Lower leg skin (tissue), 4 donors: ENCODE measurements around the gene POLK. TPM values are rescaled to one million over a fixed set of nuclear protein-coding genes. Genes with fewer than 3 reads are reported as not detected.
"Not testable (repeated sequence)": the region's sequence is repeated elsewhere in the genome, so short reads cannot be mapped to it uniquely, and the experiment has no call there.

ENCODE experiments used
- DNase-seq, 2 donors: peaks; one replicate each; pipeline ENCODE4 v3.0.0-alpha.2; 2019; ENCODE audit warnings: low spot score in 2 of 2
- H3K4me3 ChIP-seq: fragments of 200-600 bp; sonication (generic); 2 replicates; pipeline ENCODE4 v1.5.1; 2017; ENCODE audit warnings: mild to moderate bottlenecking, low read depth; ENCODE audit not compliant: poor library complexity, severe bottlenecking
- POLR2A ChIP-seq, 2 donors: fragments of 450-650 bp; IDR thresholded peaks; one replicate each; pipeline ENCODE4 v1.6.1; 2016 to 2017; ENCODE audit warnings: antibody characterized with exemption in 2 of 2, mild to moderate bottlenecking in 1 of 2, moderate library complexity in 1 of 2
- WGBS, 2 donors: methylation state at CpG; one replicate each; pipeline ENCODE4 v1.1.5; 2018; 5-methylcytosine and 5-hydroxymethylcytosine counted together
- intact Hi-C: fragments of 100-400 bp; cut with DNase I; formaldehyde crosslinking; loops from one replicate; pipeline ENCODE4 v1.15.0; 2023; ENCODE audit warnings: low total_unique reads
- total RNA-seq, 4 donors: library from RNA; depleted of rRNA; stranded (reverse); fragments of >200 nt; gene quantifications; one replicate each; pipeline ENCODE4 v1.1.0, GENCODE V29; 2016
- TF ChIP-seq, protein P1 (sequence below), 3 donors: fragments of 450-650 bp; IDR thresholded peaks; one replicate each; pipeline ENCODE4 v1.5.1; 2016; ENCODE audit warnings: antibody characterized with exemption in 3 of 3, mild to moderate bottlenecking in 3 of 3, moderate library complexity in 2 of 3

Gene POLK
- total RNA-seq, 4 donors from 2014 or later = 18.0 to 24.9 (median 19.7) TPM

DNA sequence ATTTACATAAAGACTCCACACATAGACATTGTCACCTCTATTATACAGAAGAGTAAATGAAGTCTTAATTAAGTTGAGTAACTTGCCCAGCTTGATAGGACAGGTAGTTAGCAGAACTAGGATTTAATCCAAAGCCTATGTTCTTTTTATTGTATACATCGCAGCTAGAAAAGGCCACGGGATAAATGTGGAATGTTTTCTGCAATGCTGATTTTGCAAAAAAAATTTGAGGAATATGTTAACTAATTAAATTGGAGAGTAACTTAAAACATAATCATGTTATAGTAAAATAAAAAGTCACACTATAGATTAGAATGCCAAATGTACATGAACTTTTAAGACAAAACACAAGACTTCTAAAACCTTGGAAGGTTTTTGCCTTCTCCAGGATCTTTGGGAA lies 41.1 kb downstream of the POLK start:
- no peak for DNase-seq
- TF ChIP-seq, protein P1, sequence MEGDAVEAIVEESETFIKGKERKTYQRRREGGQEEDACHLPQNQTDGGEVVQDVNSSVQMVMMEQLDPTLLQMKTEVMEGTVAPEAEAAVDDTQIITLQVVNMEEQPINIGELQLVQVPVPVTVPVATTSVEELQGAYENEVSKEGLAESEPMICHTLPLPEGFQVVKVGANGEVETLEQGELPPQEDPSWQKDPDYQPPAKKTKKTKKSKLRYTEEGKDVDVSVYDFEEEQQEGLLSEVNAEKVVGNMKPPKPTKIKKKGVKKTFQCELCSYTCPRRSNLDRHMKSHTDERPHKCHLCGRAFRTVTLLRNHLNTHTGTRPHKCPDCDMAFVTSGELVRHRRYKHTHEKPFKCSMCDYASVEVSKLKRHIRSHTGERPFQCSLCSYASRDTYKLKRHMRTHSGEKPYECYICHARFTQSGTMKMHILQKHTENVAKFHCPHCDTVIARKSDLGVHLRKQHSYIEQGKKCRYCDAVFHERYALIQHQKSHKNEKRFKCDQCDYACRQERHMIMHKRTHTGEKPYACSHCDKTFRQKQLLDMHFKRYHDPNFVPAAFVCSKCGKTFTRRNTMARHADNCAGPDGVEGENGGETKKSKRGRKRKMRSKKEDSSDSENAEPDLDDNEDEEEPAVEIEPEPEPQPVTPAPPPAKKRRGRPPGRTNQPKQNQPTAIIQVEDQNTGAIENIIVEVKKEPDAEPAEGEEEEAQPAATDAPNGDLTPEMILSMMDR (IDR thresholded peaks at IDR 0.05) = no peak
- TF ChIP-seq POLR2A (IDR thresholded peaks at IDR 0.05) = no peak
- WGBS, 2 donors = 65 to 72% methylated on average over 2 of the region's 2 CpGs
- no peak overlapping the region for H3K4me3 ChIP-seq
- intact Hi-C loops = no loop called here

DNA sequence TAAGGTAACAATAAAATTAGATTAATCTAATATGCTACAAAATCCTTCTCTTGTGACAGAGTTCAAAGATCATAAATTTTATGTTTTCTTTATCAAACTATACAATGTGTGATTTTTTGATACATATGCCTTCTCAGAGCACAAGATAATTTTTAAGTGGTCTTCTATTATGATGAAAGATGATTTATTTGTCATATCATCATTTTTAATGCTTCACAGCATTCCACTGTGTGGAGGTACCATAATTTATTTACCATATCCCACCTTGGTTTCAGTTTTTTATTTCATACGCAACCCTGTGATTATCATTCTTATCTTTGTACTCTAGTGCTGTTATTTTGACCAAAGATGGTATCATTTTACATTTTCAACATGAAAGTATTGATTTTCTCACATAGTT lies 41.7 kb downstream of the POLK start:
- 88 to 98% methylated on average over 1 of the region's 1 CpG for WGBS, 2 donors
- H3K4me3 ChIP-seq = no peak overlapping the region
- intact Hi-C loops = no loop called here
- no peak for TF ChIP-seq POLR2A (IDR thresholded peaks at IDR 0.05)
- TF ChIP-seq, protein P1 (IDR thresholded peaks at IDR 0.05) = no peak
- DNase-seq = no peak

GRCh38 chr5:75558221-75558620 lies 46.5 kb downstream of the POLK start:
- WGBS, 2 donors = 81 to 94% methylated on average over 1 of the region's 1 CpG
- no peak overlapping the region for H3K4me3 ChIP-seq
- TF ChIP-seq, protein P1 (IDR thresholded peaks at IDR 0.05) = no peak
- no peak for TF ChIP-seq POLR2A (IDR thresholded peaks at IDR 0.05)
- DNase-seq = no peak
- intact Hi-C loops = no loop called here

DNA sequence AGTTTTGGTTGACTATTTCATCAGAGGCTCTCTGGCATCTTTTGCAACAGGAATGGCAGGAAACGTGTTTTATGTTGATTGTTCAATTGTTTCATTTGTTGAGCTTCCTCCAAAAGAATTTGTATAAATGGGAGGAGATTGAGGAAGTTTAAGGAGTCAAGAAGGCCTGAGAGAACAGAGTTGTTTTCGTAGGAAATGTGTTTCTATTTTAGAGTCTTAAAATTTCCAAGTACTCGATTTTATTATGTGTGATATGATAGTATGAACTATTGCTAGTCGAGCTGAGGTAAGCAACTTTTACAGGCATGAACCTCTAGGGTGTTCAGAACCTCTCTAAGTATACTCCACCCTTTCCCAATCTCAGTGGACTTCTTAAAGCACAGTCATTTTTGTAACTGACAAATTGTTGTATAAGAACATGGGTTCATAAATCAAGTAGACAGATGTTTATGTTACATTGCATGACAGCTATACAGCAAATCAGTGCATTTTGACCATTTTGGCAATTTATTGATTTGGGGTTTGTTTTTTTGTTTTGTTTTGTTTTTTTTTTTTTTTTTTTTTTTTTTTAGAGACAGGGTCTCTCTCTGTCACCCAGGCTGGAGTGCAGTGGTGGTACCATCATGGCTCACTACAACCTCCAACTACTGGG lies 47.4 kb downstream of the POLK start:
- TF ChIP-seq, protein P1 (IDR thresholded peaks at IDR 0.05) = no peak
- no peak for TF ChIP-seq POLR2A (IDR thresholded peaks at IDR 0.05)
- WGBS, 2 donors = 35 to 40% methylated on average over 4 of the region's 4 CpGs
- intact Hi-C loops = no loop called here
- no peak overlapping the region for H3K4me3 ChIP-seq
- DNase-seq = no peak

DNA sequence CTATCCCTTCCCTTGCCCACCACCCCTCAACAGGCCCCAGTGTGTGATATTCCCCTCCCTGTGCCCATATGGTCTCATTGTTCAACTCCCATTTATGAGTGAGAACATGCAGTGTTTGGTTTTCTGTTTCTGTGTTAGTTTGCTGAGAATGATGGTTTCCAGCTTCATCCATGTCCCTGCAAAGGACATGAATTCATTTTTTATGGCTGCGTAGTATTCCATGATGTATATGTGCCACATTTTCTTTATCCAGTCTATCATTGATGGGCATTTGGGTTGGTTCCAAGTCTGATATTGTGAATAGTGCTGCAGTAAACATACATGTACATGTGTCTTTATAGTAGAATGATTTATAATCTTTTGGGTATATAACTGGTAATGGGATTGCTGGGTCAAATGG lies 49.0 kb downstream of the POLK start:
- 97% methylated on average over 1 of the region's 1 CpG for WGBS, 2 donors
- DNase-seq, H3K4me3 ChIP-seq, intact Hi-C loops: not testable (repeated sequence)

GRCh38 chr5:75565991-75566709 lies 54.5 kb downstream of the POLK start:
- DNase-seq, intact Hi-C loops, H3K4me3 ChIP-seq: not testable (repeated sequence)
- 88 to 97% methylated on average over 12 to 13 of the region's 15 CpGs for WGBS, 2 donors
